SH-SY5Y (cell line): ENCODE measurements around the gene HMGN1.

Experiments used
- GATA2 ChIP-seq: IDR thresholded peaks from 2 replicates; pipeline ENCODE4 v1.6.1; 2011; ENCODE audit warnings: mild to moderate bottlenecking, low read depth, low read length
- GATA3 ChIP-seq: IDR thresholded peaks from 2 replicates; pipeline ENCODE4 v1.6.1; 2011; ENCODE audit warnings: low read depth, mild to moderate bottlenecking, low read length, moderate library complexity

Gene HMGN1

GRCh38 chr21:39349211-39350093, 564 bp upstream of the HMGN1 start:
- no peak for TF ChIP-seq GATA2
- TF ChIP-seq GATA3: no peak

GRCh38 chr21:39348040-39348354, 891 bp downstream of the HMGN1 start:
- TF ChIP-seq GATA3 (no peak), GATA2 (no peak)

- TF ChIP-seq GATA2 (no peak), GATA3 (no peak)
Observed at GRCh38 chr21:39347537-39347936, 1.4 kb downstream of the HMGN1 start.

GRCh38 chr21:39346671-39347331, 2.1 kb downstream of the HMGN1 start:
- no peak for TF ChIP-seq GATA2
- no peak for TF ChIP-seq GATA3

- TF ChIP-seq GATA2 (no peak), GATA3 (no peak)
Observed at GRCh38 chr21:39346206-39346605, 2.7 kb downstream of the HMGN1 start.

- TF ChIP-seq GATA3: no peak
- TF ChIP-seq GATA2: no peak
Observed at GRCh38 chr21:39345440-39345839, 3.4 kb downstream of the HMGN1 start.

GRCh38 chr21:39344848-39345247, 4.0 kb downstream of the HMGN1 start:
- TF ChIP-seq GATA3 (no peak), GATA2 (no peak)

- TF ChIP-seq GATA2: no peak
- no peak for TF ChIP-seq GATA3
Observed at GRCh38 chr21:39341249-39341923, 7.5 kb downstream of the HMGN1 start.

GRCh38 chr21:39340687-39341086, 8.2 kb downstream of the HMGN1 start:
- TF ChIP-seq GATA3: no peak
- no peak for TF ChIP-seq GATA2

GRCh38 chr21:39339231-39339630, 9.7 kb downstream of the HMGN1 start:
- TF ChIP-seq GATA2 (no peak), GATA3 (no peak)

GRCh38 chr21:39336457-39337008, 12.4 kb downstream of the HMGN1 start:
- no peak for TF ChIP-seq GATA3
- no peak for TF ChIP-seq GATA2

GRCh38 chr21:39334611-39335010, 14.3 kb downstream of the HMGN1 start:
- TF ChIP-seq GATA3 (no peak), GATA2 (no peak)

- TF ChIP-seq GATA2 (no peak), GATA3 (no peak)
Observed at GRCh38 chr21:39332175-39332574, 16.7 kb downstream of the HMGN1 start.

GRCh38 chr21:39330001-39330400, 18.9 kb downstream of the HMGN1 start:
- TF ChIP-seq GATA2 (no peak), GATA3 (no peak)

GRCh38 chr21:39327727-39328126, 21.2 kb downstream of the HMGN1 start:
- TF ChIP-seq GATA2: no peak
- no peak for TF ChIP-seq GATA3
